ENCODE results near the gene IL23A.
"Not testable (repeated sequence)": the region's sequence is repeated elsewhere in the genome, so short reads cannot be mapped to it uniquely, and the experiment has no call there.

Gene IL23A

DNA sequence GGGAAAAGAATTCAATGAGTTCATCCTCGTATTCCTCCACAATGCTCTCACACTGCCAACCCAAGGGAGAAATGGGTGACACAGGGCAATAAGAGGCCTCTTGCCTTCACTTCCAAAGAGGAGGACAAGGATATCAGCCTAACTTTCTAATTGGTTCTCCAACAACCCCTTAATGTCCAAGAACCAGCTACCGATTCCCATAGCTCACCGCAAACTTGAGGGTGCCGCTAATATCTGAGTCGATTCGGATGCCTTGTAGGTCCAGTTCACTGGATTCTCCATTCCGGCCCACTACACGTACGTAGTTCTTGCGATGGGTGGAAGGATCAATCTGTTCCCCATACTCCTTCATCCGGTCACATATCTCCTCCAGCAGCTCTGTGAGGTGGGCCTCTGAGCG lies 27.7 kb upstream of the IL23A start:
- H3K27ac ChIP-seq = no peak overlapping the region
- TF ChIP-seq, protein P1, sequence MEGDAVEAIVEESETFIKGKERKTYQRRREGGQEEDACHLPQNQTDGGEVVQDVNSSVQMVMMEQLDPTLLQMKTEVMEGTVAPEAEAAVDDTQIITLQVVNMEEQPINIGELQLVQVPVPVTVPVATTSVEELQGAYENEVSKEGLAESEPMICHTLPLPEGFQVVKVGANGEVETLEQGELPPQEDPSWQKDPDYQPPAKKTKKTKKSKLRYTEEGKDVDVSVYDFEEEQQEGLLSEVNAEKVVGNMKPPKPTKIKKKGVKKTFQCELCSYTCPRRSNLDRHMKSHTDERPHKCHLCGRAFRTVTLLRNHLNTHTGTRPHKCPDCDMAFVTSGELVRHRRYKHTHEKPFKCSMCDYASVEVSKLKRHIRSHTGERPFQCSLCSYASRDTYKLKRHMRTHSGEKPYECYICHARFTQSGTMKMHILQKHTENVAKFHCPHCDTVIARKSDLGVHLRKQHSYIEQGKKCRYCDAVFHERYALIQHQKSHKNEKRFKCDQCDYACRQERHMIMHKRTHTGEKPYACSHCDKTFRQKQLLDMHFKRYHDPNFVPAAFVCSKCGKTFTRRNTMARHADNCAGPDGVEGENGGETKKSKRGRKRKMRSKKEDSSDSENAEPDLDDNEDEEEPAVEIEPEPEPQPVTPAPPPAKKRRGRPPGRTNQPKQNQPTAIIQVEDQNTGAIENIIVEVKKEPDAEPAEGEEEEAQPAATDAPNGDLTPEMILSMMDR (conservative IDR thresholded peaks at IDR 0.05) = no peak

DNA sequence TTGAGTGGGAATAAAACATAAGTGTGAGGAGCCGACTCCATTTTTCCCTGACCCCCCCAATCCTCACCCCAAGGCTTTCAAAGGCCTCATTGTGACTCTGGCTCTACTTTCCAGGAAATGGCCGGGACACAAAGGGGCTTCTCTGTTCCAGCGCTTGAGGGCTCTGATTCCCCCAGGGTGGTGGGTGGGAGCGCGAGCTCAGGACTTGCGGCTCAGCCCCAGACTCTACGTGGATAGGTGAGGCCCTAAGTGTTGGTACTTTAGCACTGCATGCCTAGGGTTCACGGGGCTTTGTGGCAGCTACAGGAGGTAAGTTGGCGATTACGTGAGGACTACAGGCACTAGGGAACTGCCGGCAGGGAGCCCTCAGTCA lies 23.4 kb upstream of the IL23A start:
- TF ChIP-seq, protein P1 (conservative IDR thresholded peaks at IDR 0.05) = no peak
- peak overlapping the region; percentile 99 for H3K27ac ChIP-seq

DNA sequence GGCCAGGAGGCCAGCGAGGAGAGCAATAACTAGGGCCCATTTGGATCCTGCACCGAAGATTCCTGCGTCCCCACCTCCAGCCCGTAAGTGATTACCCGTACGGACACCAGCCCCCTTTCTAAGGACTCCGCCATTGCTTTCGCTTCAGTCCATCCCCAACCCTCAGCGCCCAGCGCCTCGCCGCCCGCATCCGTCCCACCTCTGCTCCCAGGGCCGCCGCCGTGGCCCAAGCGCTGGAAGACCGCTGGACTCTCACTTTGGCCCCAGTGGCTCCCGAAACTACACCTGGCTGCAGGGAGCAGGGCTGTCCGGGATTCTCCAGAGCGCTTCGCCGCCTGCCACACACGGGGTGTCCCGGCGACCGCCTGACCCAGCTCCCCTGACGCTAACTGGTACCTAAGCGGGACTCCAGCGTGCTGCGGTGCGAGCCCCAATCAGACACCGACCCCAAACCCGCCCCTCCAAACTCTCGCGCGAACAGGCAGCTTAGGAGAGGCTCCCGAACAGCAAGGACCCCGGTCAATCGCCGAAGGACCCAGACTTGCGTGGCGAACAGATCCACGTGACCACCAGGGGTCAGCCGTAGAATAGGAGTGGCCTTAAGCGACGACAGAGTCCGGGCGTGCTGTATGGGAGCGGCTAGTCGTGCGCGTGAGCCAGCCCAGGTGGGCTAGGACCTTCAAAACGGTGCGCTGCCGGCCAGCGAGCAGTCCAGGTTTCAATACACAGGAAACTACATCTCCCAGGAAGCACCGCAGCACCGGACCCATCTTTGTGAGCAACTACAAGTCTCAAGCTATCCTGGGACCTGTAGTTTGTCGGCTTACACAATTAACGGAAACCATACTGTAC lies 22.8 kb upstream of the IL23A start, which contains the start of gene CNPY2:
Gene CNPY2 (minus strand): TSS at position 367 of the 852 bp plus-strand sequence. CDS start 771 bp downstream, outside the sequence.
- peak within 1 kb of the TSS; percentile 99 for H3K27ac ChIP-seq
- TF ChIP-seq, protein P1 (conservative IDR thresholded peaks at IDR 0.05) = peak; percentile 40

DNA sequence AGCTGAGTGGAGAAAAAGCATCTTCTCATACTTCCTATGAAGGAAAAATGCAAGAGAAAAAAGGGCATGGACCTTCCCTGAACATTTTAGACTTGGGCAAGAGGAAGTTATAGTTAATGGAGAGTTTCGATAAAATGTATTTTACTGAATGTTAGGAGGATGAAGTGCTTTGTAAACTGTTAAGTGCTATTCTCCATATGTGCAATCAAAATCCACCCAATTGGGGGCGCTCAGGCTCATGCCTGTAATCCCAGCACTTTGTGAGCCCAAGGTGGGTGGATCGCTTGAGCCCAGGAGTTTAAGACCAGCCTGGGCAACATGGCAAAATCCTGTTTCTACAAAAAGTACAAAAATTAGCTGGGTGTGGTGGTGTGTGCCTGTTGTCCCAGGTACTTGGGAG lies 21.0 kb upstream of the IL23A start:
- no peak overlapping the region for H3K27ac ChIP-seq
- TF ChIP-seq, protein P1 (conservative IDR thresholded peaks at IDR 0.05) = 0 out of 2 replicates have a peak, but pooled peaks have one; percentile 13

DNA sequence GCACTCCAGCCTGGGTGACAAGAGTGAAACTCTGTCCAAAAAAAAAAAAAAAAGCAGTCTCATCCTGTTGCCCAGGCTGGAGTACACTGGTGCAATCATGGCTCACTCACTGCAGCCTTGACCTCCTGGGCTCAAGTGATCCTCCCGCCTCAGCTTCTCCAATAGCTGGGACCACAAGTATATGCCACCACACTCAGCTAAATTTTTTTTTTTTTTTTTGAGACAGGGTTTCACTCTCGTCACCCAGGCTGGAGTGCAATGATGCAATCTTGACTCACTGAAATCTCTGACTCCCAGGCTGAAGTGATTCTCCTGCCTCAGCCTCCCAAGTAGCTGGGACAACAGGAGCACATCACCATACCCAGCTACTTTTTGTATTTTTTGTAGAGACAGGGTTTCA lies 17.7 kb upstream of the IL23A start:
- TF ChIP-seq, protein P1 (conservative IDR thresholded peaks at IDR 0.05) = no peak
- no peak overlapping the region for H3K27ac ChIP-seq

DNA sequence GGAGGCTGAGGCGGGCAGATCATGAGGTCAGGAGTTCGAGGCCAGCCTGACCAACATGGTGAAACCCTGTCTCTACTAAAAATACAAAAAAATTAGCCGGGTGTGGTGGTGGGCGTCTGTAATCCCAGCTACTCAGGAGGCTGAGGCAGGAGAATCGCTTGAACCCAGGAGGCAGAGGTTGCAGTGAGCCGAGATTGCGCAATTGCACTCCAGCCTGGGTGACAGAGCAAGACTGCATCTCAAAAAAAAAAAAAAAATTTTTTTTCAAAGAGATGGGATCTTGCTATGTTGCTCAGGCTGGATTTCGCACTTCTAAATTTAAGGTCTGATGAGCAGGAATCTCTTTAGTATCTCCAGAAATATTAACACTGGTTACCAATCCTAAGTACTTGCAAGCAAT lies 17.1 kb upstream of the IL23A start:
- not testable (repeated sequence) for H3K27ac ChIP-seq

DNA sequence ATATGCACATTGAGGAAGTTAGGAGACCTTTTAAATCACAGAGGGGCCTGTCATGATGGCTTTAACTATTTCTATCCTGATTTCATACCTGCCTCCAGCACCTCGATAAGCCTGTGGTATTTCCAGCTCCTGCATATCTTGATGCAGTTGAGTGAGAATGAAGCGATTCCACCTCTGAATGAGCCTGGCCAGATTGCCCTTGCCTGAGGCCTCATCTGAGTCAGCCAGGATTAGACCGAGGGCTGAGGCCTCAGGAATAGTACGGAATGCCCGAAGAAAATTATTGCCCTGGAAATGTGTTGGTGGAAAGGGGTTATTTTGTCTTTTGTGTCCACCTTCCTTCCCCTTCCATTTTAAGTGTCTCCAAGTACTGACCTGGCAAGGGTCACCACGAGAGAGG lies 14.5 kb upstream of the IL23A start:
- H3K27ac ChIP-seq = no peak overlapping the region
- TF ChIP-seq, protein P1 (conservative IDR thresholded peaks at IDR 0.05) = no peak

DNA sequence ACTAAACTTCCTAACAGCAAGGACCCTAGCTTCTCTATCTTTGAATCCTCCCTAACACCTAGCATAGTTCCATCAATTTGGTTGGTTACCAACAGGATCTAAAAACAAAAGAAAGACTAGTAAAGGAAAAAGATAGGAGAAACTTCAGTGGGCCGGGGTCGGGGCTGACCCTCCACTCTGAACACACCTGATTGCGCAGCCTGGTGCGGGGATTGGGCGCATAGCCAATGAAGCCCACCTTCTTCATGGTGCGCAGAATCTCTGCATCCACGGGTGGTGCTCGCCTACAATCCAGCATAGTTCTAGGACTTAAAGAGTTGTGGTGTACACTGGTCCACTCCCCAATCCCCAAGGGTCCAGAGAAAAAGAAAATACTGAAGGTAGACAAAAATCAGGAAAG lies 12.6 kb upstream of the IL23A start:
- no peak overlapping the region for H3K27ac ChIP-seq
- TF ChIP-seq, protein P1 (conservative IDR thresholded peaks at IDR 0.05) = no peak

Data from VCaP (cell line).